Measurements from ENCODE around the gene IL1R1.

The IL1R1 gene

DNA sequence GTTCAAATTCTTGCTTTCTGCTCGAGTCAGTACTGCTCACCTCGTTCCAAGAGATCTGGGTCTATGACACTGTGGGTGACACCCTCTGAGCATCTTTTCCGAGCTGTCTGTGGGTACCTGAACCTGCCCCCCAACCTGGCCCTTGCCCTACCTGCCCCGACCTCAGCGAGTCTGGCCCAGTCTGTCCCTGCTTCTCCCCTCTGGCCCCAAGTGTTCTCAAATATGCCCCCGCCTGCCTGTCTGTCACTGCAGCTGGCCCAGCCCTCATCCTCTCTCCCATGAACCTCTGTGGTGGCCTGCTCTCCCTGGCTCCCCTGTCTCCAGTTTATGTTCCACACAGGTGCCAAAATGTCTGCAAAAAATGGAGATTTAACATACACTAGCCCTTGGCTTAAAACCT, 11.8 kb downstream of the IL1R1 start:
- no peak for TF ChIP-seq CTCF (IDR thresholded peaks at IDR 0.05)
- Histone ChIP-seq H3K9me3 (no peaks in the 10 kb centered on the region), H3K4me3 (ENCODE audit: low read depth in 1 of 2, low read length in 1 of 2) (no peak overlapping the region), H3K27me3 (no peaks in the 10 kb centered on the region), H3K4me1 (ENCODE audit: control insufficient read depth in 1 of 2, insufficient read depth in 1 of 2, low read depth in 1 of 2, low read length in 1 of 2) (peaks cover 13% of the 10 kb centered on the region in 2 experiments), H3K36me3 (peaks cover 29% of the 10 kb centered on the region), H3K27ac (peak overlapping the region; percentile 55)

DNA sequence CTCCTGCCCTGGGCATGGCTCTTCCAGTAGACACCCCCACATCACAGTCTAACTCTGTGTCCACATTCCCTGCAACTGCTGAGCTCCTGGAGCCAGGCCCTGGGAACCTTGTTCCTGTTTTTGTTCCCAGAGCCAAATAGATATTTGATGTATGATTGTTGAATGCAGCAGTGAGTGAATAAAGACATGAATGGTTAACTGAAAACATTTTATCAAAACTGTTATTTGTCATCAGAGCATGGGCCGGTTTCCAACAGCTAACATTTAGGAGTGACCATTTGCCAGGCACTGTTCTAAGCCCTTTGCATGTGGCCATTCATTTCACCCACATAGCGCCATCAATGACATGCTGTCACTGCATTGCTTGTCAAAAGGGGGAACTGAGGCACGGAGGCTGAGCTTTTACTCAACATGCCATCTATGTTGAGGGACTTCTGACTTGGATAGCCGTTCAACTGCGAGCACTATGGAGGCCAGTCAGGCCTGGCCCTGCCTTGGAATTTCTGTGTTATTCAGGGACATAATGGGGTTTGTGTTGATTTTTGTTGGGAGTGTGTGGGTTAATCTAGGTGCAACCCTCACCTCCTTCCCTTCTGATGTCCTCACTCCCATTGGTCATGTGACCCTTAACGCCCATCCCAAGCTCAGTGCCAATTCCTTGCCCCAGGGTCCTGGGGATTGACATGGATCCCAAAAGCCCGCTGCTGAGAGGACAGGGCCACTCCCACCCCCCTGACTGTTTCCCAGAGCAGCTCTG, 12.6 kb downstream of the IL1R1 start:
- Histone ChIP-seq H3K4me1 (ENCODE audit: control insufficient read depth in 1 of 2, insufficient read depth in 1 of 2, low read depth in 1 of 2, low read length in 1 of 2) (peaks cover 13% of the 10 kb centered on the region in 2 experiments), H3K9me3 (no peaks in the 10 kb centered on the region), H3K36me3 (peaks cover 29% of the 10 kb centered on the region), H3K27me3 (no peaks in the 10 kb centered on the region), H3K27ac (peak overlapping the region; percentile 55), H3K4me3 (ENCODE audit: low read depth in 1 of 2, low read length in 1 of 2) (no peak overlapping the region)
- no peak for TF ChIP-seq CTCF (IDR thresholded peaks at IDR 0.05)

- Histone ChIP-seq H3K4me3 (ENCODE audit: low read depth in 1 of 2, low read length in 1 of 2) (no peak overlapping the region), H3K36me3 (peaks cover 26% of the 10 kb centered on the region), H3K27ac (peak overlapping the region; percentile 55), H3K27me3 (no peaks in the 10 kb centered on the region), H3K9me3 (no peaks in the 10 kb centered on the region), H3K4me1 (ENCODE audit: control insufficient read depth in 1 of 2, insufficient read depth in 1 of 2, low read depth in 1 of 2, low read length in 1 of 2) (peaks cover 13% of the 10 kb centered on the region in 2 experiments)
- no peak for TF ChIP-seq CTCF (IDR thresholded peaks at IDR 0.05)
These were observed 13.4 kb downstream of the IL1R1 start for GRCh38 chr2:102155703-102156515.

- no peak for TF ChIP-seq CTCF (IDR thresholded peaks at IDR 0.05)
- Histone ChIP-seq H3K4me3 (ENCODE audit: low read depth in 1 of 2, low read length in 1 of 2) (no peak overlapping the region), H3K36me3 (peaks cover 26% of the 10 kb centered on the region), H3K27me3 (no peaks in the 10 kb centered on the region), H3K27ac (peak overlapping the region; percentile 50), H3K4me1 (ENCODE audit: control insufficient read depth in 1 of 2, insufficient read depth in 1 of 2, low read depth in 1 of 2, low read length in 1 of 2) (peaks cover 13% of the 10 kb centered on the region in 2 experiments), H3K9me3 (no peaks in the 10 kb centered on the region)
These were observed 15.6 kb downstream of the IL1R1 start for GRCh38 chr2:102158011-102158755.

DNA sequence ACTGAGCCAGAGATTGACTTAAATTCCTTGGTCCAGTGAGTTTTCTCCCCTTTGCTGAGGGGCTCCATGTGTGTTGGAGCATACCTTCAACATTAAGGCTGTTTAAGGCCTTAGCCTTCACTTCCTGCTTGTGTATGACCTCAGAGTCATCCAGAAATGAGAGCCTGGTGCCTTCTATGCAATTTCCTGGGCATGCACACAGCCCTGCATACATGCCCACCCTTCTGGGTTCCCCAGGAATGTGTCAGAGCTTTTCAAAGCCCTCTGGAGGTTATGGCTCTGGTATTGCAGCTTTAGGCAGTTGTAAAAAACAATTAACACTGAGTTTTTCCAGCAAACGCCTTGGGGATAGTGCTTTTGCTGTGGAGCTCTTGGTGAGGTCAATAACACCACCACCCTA, 16.7 kb downstream of the IL1R1 start:
- H3K4me1 ChIP-seq (ENCODE audit: control insufficient read depth in 1 of 2, insufficient read depth in 1 of 2, low read depth in 1 of 2, low read length in 1 of 2) = peaks cover 13% of the 10 kb centered on the region in 2 experiments
- no peak overlapping the region for H3K4me3 ChIP-seq (ENCODE audit: low read depth in 1 of 2, low read length in 1 of 2)
- peaks cover 20% of the 10 kb centered on the region for H3K36me3 ChIP-seq
- H3K27ac ChIP-seq = peak overlapping the region; percentile 50
- H3K9me3 ChIP-seq = no peaks in the 10 kb centered on the region
- H3K27me3 ChIP-seq = no peaks in the 10 kb centered on the region
- TF ChIP-seq CTCF (IDR thresholded peaks at IDR 0.05) = no peak

Measured in neutrophil (primary cell).